Activated T-cell treated with anti-CD3 and anti-CD28 coated beads for 48 hours (primary cell): Measurements from ENCODE around the gene PPP2R2D.
A peak's percentile ranks its signal among the peaks of the same experiment; 100 is the strongest.
"Not testable (repeated sequence)": the region's sequence is repeated elsewhere in the genome, so short reads cannot be mapped to it uniquely, and the experiment has no call there.

ENCODE experiments used
- DNase-seq: peaks from one replicate; pipeline ENCODE4 v3.0.0-alpha.2; 2020; ENCODE audit warnings: low read depth

The PPP2R2D gene

DNA sequence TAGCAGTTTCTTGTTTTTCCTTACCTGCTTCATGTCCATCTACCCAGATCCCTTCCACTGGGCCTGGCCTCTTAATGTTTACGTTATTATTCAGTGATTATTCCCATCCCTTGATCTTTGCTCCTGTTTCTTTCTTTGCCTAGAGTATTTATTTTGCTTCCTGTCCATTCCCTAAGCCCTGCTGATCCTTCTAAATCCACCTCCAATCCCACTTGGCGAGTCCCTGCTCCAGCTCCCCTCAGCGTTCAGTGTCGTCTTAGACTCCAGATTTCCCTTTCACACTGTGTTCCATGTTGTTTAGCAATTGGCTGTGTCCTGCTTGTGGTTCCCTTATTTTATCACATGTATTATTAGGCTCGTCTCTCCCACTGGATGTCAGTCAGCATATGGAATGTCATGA, 7.3 kb downstream of the PPP2R2D start:
- DNase-seq, result no peak

DNA sequence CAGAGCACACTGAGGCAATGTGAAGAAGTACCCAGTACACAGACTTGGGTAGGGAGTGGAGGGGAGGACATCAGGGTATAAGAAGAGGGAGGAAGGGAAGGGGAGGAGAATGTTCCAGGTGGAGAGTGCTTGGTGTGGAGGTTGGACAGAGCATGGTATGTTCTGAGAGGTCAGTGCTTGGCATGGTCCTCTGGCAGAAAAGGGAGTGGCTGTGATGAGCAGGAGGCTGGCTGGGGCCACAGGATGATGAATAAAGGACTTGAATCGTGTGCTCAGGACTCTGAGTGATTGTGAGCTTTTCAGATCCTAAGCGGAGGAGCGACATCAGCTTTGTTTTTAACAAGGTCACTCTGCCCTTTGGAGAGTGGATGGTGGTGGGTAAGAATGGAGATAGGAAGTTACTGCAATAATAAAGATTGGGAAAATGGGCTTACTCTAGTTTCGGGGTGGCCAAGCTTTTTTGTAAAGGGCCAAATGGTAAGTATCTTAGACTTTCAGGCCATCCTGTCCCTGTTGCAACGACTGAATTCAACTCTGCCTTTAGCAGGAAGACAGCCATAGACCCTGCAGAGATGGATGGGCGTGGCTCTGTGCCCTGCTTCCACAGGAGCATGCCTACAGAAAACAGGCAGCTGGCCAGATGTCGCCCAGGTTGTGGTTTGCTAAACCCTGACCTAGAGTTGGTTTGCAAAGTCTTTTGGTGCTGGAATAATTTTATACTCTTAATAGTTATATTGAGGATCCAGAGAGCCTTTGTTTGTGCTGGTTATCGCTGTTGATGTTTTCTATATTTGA, 8.4 kb downstream of the PPP2R2D start:
- DNase-seq, result no peak

DNA sequence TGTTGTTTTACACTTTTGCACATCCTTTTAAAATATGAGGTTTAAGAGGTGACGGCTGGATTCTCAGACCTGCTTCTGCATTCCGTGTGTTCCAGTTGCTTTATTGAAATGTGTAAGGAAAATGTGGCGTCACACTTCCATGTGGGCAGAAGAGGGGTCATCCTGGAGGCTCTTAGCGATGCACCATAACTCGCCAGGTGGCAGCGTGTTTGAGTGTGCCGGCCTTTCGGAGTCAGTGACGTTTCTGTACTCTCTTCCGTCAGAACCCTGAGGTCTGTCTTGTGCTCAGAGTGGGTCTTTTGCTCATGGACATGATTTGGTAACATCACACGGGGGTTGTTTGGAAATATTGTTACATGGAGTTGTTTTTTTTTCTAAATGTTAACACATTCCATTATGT, 9.1 kb downstream of the PPP2R2D start:
- no peak for DNase-seq

DNA sequence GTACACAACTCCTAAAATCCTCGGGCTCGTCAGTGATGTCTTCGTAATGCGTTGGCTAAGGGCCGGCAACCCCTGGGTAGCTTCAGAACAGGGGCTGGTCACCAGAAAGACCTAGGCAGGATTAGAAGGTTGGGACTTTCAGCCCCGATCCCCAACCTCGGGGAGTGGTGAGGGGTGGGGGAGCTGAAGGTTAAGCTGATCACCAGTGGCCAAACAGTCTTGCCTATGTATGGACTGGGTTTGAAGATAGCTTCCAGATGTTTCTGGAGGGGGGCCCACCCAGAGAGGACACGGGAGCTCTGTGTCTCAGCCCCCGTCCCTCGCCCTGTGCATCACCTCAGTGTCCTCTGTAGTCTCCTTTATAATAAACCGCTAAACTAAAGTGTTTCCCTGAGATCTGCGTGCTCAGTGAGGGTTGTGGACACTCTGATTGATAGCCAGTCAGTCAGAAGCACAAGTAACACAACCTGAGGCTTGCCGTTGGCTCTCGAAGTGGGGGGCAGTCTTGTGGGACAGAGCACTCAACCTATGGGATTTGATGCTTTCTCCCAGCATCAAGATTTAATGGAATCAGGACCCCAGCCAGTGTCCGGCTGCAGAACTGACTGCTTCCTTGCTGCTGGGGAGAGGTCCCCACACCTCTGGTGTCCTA, 10.0 kb downstream of the PPP2R2D start:
- no peak for DNase-seq

DNA sequence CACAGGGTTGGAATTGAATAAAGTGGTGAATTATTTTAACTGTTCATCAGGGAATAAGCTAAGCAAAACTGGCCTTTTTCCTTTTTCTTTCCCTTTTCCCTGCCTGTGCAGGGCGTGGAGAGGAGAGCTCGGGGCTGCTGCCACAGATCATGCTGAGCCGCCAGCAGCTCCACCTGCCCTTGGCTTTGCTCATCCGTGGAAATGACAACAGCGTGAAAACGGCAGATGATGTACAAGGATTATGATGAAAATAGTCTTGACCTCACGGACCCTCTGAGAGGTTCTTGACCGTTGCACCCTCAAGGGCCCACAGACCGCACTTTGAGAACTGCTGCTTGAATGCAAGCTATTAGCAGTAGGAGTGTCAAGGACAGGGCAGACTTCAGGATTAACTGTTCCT, 10.6 kb downstream of the PPP2R2D start:
- no peak for DNase-seq

DNA sequence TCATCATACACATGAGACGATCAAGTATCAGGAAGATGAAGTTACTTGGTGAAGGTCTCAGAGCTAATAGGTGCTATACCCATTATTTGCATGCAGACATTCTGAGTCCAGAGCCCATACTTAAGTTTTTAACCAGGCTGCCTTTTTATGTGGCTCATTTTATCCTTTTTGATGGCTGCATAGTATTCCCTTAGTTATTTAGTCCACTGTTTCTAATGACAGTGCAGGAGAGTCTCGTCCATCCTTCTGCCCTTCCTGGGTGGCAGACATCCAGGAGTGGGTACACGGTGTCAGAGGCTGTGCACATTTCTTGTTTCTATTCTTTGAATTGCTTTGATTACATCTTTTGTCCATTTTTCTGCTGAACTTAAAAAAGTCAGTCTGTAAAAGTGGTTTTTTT, 11.8 kb downstream of the PPP2R2D start:
- no peak for DNase-seq

DNA sequence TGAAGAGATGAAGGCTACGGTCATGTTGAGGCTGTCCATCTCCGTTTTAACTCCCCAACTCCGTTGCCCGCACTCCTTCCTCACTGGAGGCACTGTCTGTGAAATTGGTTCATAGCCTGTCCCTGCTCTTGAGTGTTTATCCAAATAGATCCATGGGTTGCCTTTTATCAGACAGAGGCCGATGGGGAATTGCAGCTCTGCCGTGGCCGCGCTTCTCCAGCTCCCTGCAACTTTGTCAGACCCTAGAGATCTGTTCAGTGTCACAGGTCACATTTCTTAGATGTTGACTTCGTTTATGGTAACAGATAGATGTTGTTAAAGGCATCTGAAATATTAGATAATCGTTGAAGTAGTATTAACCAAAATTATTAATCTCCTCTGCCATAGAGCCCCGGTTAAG, 14.7 kb downstream of the PPP2R2D start:
- no peak for DNase-seq

DNA sequence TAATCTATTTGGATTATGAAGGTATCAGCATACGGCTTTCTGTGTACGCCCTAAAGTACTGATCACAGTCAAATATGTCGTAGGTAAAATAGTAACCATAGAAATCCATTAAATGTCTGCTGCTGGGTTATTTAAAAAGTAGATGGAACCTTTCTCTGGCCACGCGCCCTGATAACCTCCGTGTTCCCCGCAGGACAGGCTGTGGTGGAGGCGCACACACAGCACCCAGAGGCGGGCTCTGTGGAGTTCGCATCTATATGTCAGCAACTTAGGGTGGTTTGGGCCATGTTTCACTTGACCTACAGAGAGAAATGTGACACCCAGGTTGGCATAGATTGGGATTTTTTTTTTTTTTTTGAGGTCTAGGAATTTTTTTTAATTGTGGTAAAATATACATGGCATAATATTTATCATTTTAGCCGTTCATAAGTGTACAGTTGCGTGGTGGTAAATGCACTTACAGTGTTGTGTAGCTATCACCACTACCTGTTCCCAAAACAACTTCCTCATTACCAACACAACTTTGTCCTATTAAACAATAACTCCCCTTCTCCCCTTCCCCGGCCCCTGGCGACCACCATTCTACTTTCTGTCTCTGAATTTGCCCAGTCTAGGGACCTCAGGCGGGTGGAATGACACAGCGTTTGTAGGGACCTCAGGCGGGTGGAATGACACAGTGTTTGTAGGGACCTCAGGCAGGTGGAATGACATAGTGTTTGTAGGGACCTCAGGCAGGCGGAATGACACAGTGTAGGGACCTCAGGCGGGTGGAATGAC, 15.4 kb downstream of the PPP2R2D start:
- DNase-seq, result no peak

DNA sequence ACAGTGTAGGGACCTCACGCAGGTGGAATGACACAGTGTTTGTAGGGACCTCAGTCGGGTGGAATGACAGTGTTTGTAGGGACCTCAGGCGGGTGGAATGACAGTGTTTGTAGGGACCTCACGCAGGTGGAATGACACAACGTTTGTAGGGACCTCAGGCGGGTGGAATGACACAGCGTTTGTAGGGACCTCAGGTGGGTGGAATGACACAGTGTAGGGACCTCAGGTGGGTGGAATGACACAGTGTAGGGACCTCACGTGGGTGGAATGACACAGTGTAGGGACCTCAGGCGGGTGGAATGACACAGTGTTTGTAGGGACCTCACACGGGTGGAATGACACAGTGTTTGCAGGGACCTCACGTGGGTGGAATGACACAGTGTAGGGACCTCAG, 16.0 kb downstream of the PPP2R2D start:
- not testable (repeated sequence) for DNase-seq

DNA sequence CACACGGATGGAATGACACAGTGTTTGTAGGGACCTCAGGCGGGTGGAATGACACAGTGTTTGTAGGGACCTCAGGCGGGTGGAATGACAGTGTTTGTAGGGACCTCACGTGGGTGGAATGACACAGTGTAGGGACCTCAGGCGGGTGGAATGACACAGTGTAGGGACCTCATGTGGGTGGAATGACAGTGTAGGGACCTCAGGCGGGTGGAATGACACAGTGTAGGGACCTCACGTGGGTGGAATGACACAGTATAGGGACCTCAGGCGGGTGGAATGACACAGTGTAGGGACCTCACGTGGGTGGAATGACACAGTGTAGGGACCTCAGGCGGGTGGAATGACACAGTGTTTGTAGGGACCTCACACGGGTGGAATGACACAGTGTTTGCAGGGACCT, 16.7 kb downstream of the PPP2R2D start:
- DNase-seq, result not testable (repeated sequence)

DNA sequence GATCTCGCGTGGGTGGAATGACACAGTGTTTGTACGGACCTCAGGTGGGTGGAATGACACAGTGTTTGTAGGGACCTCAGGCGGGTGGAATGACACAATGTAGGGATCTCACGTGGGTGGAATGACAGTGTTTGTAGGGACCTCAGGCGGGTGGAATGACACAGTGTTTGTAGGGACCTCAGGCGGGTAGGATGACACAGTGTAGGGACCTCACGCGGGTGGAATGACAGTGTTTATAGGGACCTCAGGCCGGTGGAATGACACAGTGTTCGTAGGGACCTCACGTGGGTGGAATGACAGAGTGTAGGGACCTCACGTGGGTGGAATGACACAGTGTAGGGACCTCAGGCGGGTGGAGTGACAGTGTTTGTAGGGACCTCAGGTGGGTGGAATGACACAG, 18.7 kb downstream of the PPP2R2D start:
- DNase-seq, result not testable (repeated sequence)

DNA sequence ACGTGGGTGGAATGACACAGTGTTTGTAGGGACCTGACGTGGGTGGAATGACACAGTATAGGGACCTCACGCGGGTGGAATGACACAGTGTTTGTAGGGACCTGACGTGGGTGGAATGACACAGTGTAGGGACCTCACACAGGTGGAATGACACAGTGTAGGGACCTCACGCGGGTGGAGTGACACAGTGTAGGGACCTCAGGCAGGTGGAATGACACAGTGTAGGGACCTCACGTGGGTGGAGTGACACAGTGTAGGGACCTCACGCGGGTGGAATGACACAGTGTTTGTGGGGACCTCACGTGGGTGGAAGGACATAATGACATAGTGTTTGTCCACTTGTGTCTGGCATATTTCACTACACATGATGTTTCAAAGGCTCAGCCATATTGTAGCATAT, 19.3 kb downstream of the PPP2R2D start:
- no peak for DNase-seq

DNA sequence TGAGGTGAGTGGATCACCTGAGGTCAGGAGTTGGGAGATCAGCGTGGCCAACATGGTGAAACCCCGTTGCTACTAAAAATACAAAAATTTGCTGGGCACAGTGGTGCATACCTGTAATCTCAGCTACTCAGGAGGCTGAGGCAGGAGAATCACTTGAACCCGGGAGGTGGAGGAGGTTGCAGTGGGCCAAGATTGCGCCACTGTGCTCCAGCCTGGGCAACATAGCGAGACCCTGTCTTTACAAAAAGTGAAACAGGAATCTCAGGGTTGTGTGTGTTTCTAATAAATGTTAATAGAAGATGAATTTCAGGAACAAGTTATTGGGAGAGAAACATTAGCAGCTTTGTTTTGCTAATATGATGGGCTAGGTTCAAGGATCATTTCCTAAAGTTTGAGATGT, 19.9 kb downstream of the PPP2R2D start:
- DNase-seq, result no peak

DNA sequence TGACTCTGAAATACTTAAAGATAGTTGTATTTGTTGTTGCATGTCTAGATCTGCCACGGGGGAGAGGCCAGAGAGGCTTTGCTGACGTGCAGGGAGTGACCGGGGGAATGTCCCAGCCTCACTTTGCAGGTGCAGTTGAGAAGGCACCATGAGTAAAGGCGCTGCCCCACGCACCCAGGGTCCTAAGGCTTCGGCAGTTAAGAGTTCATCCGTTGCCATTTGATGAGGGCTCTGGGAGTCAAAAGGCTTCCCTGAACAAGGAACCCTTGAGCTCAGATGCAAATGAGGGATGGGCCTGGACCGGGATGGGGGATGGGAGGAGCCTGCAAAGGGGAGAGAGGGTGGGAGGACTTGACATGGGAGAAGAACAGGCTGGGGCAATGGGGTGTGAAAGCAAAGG, 20.4 kb downstream of the PPP2R2D start:
- DNase-seq, result no peak

DNA sequence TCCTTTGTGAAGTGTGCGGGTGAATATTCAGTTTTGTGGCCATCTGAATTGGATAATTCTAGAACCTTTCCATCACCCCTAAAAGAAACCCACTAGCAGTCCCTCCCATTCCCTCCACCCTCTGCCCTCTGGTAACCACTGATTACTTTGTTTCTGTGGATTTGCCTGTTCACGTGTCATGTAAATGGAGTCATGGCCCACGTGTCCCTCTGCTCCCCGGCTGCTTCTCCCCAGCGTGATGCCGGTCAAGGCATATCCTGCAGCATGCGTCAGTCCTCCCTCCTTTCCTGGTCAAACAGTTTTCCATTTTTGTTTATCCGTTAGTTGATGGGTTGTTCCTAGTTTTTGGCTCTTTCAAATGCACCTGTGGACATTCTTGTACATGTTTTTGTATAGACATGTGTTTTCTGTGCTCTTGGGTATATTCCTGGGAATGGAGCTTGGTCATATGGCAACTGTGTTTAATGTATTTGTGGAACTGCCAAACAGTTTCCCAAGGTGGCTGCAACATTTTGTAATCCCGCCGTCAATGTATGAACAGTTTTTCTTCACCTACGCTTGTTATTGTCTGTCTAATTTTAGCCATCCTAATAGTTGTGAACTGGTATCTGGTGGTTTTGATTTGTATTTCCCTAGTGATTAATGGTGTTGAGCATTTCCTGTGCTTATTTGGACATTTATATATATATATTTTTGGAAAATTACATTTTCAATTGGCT, 22.4 kb downstream of the PPP2R2D start:
- no peak for DNase-seq

DNA sequence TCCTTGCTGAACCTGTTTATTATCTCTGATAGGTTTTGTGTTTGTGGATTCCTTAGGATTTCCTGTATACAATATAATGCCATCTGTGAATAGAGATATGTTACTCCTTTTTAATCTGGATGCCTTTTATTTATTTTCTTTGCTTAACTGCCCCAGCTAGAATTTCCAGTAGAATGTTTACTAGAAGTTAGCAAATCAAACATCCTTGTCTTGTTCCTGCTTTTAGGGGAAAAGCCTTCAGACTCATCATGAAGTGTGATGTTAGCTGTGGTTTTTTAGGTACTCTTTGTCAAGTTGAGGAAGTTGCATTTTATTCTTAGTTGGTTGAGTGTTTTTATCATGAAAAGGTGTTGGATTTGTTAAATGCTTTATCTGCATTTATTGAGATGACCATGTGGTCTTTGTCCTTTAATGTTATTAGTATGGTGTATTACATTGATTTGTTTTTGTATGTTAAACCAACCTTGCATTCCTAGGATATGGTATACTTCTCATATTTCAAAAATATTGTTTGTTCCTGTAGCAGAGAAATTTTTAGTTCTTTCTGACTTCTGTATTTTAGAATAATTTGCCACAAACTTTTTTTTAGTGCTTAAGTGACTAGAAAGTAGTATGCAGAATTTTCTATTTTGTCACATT, 24.3 kb downstream of the PPP2R2D start:
- DNase-seq, result no peak

DNA sequence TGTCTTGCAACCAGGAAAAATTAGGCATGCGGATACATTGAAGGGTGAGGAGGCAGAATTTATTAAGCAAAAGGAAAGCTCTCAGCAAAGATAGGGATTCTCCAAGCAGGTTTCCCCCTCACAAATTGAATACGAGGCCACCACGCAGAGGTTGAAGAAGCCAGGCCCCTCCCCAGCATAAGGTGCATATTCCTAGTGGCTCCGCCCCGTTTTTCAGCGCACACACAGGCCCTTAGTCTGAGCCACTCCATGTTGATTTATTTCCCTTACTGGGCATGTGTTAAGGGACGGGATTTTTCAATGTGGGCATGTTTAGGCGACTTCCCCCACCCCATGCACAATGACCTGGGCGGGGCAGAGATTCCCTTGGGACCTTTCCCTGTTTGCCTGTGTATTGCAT, 24.9 kb downstream of the PPP2R2D start:
- no peak for DNase-seq

DNA sequence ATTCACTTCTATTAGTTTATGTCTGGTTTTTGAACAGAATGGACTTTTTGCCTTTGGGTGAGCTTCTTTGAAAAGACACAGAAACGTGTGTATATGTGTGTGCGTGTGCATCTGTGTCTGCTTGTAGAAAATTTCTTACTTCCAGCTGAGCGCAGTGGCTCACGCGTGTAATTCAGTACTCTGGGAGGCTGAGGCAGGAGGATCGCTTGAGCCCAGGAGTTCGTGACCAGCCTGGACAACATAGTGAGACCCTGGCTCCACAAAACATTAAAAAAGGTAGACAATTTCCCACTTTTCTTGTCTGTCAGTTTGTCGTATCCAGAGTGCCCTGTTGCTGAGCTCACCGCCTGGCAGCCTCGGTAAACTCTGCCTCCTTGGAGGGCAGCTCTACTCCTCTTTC, 25.4 kb downstream of the PPP2R2D start:
- no peak for DNase-seq

DNA sequence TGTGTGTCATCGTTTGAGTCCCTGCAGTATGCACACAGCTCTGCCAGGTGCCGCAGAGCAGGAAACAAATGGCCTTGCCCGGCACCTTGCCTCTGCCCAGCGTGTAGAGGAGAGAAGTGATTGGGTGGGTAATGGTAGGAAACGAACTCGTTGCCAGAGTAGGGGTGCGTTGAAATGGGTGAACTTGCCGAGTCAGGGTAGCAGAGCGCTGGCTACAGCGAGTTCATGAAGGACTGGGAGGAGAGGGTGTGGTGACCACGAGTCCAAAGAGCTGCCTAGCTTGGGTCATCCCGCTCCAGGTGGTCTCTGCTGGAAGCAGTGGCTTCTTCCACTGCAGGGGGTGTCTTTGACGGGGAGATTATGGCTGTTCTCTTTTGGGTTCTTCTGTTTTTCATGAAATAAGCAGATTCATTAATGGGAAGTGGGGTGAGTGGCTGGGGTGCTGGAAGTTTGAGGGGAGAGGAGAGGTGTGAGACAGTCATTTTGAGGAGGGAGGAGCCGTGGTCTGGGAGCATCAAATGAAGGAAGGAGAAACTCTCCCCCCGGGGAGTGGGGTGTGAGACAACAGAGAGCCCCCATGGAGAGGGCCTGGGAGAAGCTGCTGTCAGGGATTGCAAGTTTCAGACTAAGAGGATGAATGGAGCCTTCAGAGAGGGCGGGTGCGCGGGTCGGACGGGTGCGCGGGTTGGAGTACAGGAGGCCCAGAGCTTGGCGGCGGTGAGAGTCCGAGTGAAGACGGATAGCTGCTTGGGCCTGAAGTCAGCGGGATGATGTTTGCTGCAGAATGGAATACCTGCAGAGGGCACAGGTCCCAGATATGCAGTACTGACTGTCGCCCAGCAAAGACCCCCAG, 26.2 kb downstream of the PPP2R2D start:
- no peak for DNase-seq

DNA sequence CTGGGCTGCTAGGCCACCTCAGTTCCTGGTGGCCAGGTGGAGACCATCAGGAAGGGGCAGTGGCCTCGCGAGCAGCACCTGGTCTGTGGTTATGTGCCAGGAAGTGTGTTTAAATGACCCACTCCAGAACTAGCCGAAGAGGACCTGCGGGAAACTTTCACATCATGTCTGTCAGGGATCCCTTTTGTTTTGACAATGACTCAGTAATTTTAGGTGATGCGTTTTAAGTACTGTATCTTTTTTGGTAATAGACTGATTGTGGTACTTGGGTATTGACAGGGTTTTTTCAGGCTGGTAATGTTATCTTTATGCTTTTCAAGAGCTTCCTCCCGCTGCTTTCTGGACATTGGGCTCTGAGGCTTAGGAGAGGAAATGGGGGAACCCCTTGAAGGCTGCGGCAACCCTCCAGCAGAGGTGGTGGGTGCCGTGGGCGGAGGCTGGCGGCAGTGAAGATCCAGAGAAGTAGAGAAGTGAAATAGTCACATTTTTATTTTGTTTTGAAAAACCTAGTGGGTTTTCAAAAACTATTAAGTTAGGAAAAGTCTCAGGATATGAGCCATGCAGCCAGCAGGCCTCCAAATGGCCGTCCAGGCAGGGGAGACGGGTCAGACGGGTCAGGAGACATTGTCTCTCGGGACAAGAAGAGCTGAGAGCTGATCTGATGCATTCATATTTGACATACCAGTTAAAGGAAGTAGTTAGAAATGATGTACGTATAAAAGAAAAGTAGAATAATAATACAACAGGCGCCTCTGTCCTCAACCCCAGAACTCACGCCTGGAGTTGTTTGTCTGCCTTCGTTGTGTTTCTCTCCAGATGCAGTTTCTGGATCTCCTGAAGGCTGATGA, 27.7 kb downstream of the PPP2R2D start:
- DNase-seq, result peak; percentile 62
